OCI-LY1 (cell line): Measurements from ENCODE around the gene ZNF541.

ENCODE experiments used
- EZH2 ChIP-seq: fragments of 200-600 bp; sonication (generic), shearing (Covaris generic); IDR thresholded peaks from 2 replicates; pipeline ENCODE4 v1.8.0; 2017; ENCODE audit warnings: borderline replicate concordance, mixed run types, mild to moderate bottlenecking, antibody characterized with exemption, low read length, moderate library complexity, mixed read lengths
- TF ChIP-seq, protein P1 (sequence below): fragments of 200-600 bp; sonication (generic), shearing (Covaris generic); IDR thresholded peaks from 2 replicates; pipeline ENCODE4 v1.5.1; 2017; ENCODE audit warnings: mild to moderate bottlenecking, antibody characterized with exemption, low read length, moderate library complexity, mixed read lengths

DNA sequence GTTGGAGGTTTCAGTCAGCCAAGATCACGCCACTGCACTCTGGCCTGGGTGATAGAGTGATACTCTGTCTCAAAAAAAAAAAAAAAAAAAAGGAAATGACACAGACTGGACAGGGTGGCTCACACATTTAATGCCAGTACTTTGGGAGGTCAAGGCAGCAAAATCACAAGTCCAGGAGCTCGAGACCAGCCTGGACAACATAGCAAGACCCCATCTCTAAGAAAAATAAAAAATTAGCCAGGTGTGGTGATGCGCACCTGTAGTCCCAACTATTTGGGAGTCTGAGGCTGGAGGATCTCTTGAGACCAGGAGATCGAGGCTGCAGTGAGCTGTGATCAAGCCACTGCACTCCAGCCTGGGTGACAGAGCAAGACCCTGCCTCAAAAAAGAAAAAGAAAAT, 35.5 kb downstream of the ZNF541 start:
- TF ChIP-seq, protein P1, sequence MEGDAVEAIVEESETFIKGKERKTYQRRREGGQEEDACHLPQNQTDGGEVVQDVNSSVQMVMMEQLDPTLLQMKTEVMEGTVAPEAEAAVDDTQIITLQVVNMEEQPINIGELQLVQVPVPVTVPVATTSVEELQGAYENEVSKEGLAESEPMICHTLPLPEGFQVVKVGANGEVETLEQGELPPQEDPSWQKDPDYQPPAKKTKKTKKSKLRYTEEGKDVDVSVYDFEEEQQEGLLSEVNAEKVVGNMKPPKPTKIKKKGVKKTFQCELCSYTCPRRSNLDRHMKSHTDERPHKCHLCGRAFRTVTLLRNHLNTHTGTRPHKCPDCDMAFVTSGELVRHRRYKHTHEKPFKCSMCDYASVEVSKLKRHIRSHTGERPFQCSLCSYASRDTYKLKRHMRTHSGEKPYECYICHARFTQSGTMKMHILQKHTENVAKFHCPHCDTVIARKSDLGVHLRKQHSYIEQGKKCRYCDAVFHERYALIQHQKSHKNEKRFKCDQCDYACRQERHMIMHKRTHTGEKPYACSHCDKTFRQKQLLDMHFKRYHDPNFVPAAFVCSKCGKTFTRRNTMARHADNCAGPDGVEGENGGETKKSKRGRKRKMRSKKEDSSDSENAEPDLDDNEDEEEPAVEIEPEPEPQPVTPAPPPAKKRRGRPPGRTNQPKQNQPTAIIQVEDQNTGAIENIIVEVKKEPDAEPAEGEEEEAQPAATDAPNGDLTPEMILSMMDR = no peak
- no peak for TF ChIP-seq EZH2
